Transverse colon (tissue), 4 donors: ENCODE results near the gene PTPN2. TPM values are rescaled to one million over a fixed set of nuclear protein-coding genes. Genes with fewer than 3 reads are reported as not detected.
"Not testable (repeated sequence)": the region's sequence is repeated elsewhere in the genome, so short reads cannot be mapped to it uniquely, and the experiment has no call there.

Experiments used
- DNase-seq: peaks from one replicate; pipeline ENCODE4 v3.0.0-alpha.2; 2019
- H3K27ac ChIP-seq, 4 donors: fragments of 200-600 bp; sonication (generic); 2 replicates each; pipeline ENCODE4 v1.5.1; 2016 to 2018; ENCODE audit warnings: inconsistent platforms in 4 of 4
- H3K27me3 ChIP-seq: fragments of 200-600 bp; sonication (generic); 2 replicates; pipeline ENCODE4 v1.5.1; 2017; ENCODE audit warnings: inconsistent platforms
- H3K36me3 ChIP-seq, 4 donors: fragments of 200-600 bp; sonication (generic); 2 replicates each; pipeline ENCODE4 v1.5.1; 2017 to 2019; ENCODE audit warnings: inconsistent platforms in 4 of 4
- H3K4me1 ChIP-seq, 4 donors: fragments of 200-600 bp; sonication (generic); 2 replicates each; pipeline ENCODE4 v1.5.1; 2017 to 2020; ENCODE audit warnings: inconsistent platforms in 4 of 4
- H3K4me3 ChIP-seq, 4 donors: fragments of 200-600 bp; sonication (generic); 1 replicate in 1 of 4; 2 replicates in 3 of 4; pipeline versions ENCODE4 v1.5.1 to v1.6.1; 2017 to 2019; ENCODE audit warnings: inconsistent platforms in 4 of 4
- H3K9me3 ChIP-seq, 2 donors: fragments of 200-600 bp; sonication (generic); 2 replicates each; pipeline ENCODE4 v1.5.1; 2017 to 2019; ENCODE audit warnings: inconsistent platforms in 2 of 2
- CTCF ChIP-seq, 5 experiments: fragments of 200-600 bp in 3 of 5; fragments of 450-650 bp in 2 of 5; sonication (generic) in 3 of 5; IDR thresholded peaks; 1 replicate in 2 of 5; 2 replicates in 3 of 5; pipeline ENCODE4 v1.5.1; 2016 to 2017; ENCODE audit warnings: antibody characterized with exemption in 5 of 5, inconsistent platforms in 3 of 5, mild to moderate bottlenecking in 2 of 5, moderate library complexity in 1 of 5
- EP300 ChIP-seq: sonication (generic); formaldehyde crosslinking; IDR thresholded peaks from one replicate; pipeline ENCODE4 v1.6.1; 2017; ENCODE audit warnings: antibody characterized with exemption, low read depth
- POLR2A ChIP-seq: fragments of 450-650 bp; IDR thresholded peaks from one replicate; pipeline ENCODE4 v1.6.1; 2016; ENCODE audit warnings: antibody characterized with exemption, mild to moderate bottlenecking, moderate library complexity
- POLR2AphosphoS5 ChIP-seq, 3 donors: sonication (generic); formaldehyde crosslinking; IDR thresholded peaks; one replicate each; pipeline ENCODE4 v1.6.1; 2016; ENCODE audit warnings: antibody characterized with exemption in 3 of 3
- WGBS, 2 donors: methylation state at CpG; one replicate each; pipeline ENCODE4 v1.1.5; 2018; ENCODE audit warnings: low coverage in 1 of 2; 5-methylcytosine and 5-hydroxymethylcytosine counted together
- in situ Hi-C, 4 donors: fragments of 200-750 bp; cut with MboI; loops; one replicate each; pipeline versions ENCODE4 v1.15.0 to v1.15.1; 2017; ENCODE audit warnings: low sequenced_read_pairs in 3 of 4, low pct_ligation_motif_present in 1 of 4, low pct_unique_long_range_greater_than_20kb in 1 of 4
- intact Hi-C: fragments of 100-400 bp; cut with DNase I; formaldehyde crosslinking; loops from one replicate; pipeline ENCODE4 v1.15.1; 2023; ENCODE audit warnings: low total_unique reads
- total RNA-seq, 4 donors: library from RNA; depleted of rRNA; stranded (reverse); fragments of >200 nt; gene quantifications; one replicate each; pipeline ENCODE4 v1.1.0, GENCODE V29; 2016

PTPN2 gene
- total RNA-seq, 4 donors from 2014 or later = 10.5 to 65.7 (median 46.1) TPM

GRCh38 chr18:12779043-12779442, 105.0 kb downstream of the PTPN2 start:
- H3K9me3 ChIP-seq = no peaks in the 10 kb centered on the region
- H3K4me3 ChIP-seq = no peak overlapping the region
- WGBS, 2 donors = 90 to 97% methylated on average over 7 to 11 of the region's 11 CpGs
- DNase-seq = no peak
- H3K27ac ChIP-seq = no peak overlapping the region
- intact Hi-C loops (no loop called here), in situ Hi-C loops (no loop called here)
- H3K36me3 ChIP-seq = no peaks in the 10 kb centered on the region
- no peak for TF ChIP-seq EP300
- no peak for TF ChIP-seq POLR2A
- TF ChIP-seq CTCF (IDR thresholded peaks at IDR 0.05) = no peak
- no peak for TF ChIP-seq POLR2AphosphoS5 (IDR thresholded peaks at IDR 0.05)
- no peaks in the 10 kb centered on the region for H3K27me3 ChIP-seq
- H3K4me1 ChIP-seq = peaks cover 0 to 4% (median 0%) of the 10 kb centered on the region in 4 donors

- Histone ChIP-seq H3K27me3 (no peaks in the 10 kb centered on the region), H3K4me1 (no peaks in the 10 kb centered on the region), H3K36me3 (no peaks in the 10 kb centered on the region), H3K4me3 (peak overlapping the region in 2 of 4 donors; percentile 2 to 20), H3K9me3 (no peaks in the 10 kb centered on the region), H3K27ac (no peak overlapping the region)
- 92% methylated on average over 36 of the region's 39 CpGs; no CpG with 5 or more reads in 1 of the 2 donors for WGBS, 2 donors
- no peak for DNase-seq
- TF ChIP-seq CTCF (IDR thresholded peaks at IDR 0.05) (no peak), POLR2AphosphoS5 (IDR thresholded peaks at IDR 0.05) (no peak), POLR2A (no peak), EP300 (no peak)
- intact Hi-C loops (no loop called here), in situ Hi-C loops (no loop called here)
These were observed 106.5 kb downstream of the PTPN2 start for GRCh38 chr18:12777500-12777944.

- H3K4me3 ChIP-seq = peak overlapping the region in 2 of 4 donors; percentile 2 to 20
- WGBS, 2 donors = 90% methylated on average over 47 of the region's 54 CpGs; no CpG with 5 or more reads in 1 of the 2 donors
- H3K36me3 ChIP-seq = no peaks in the 10 kb centered on the region
- no peak overlapping the region for H3K27ac ChIP-seq
- TF ChIP-seq POLR2AphosphoS5 (IDR thresholded peaks at IDR 0.05) (no peak), EP300 (no peak), POLR2A (no peak), CTCF (IDR thresholded peaks at IDR 0.05) (no peak)
- in situ Hi-C loops (no loop called here), intact Hi-C loops (no loop called here)
- no peaks in the 10 kb centered on the region for H3K9me3 ChIP-seq
- H3K27me3 ChIP-seq = no peaks in the 10 kb centered on the region
- DNase-seq = no peak
- no peaks in the 10 kb centered on the region for H3K4me1 ChIP-seq
These were observed 107.1 kb downstream of the PTPN2 start for GRCh38 chr18:12776821-12777471.

GRCh38 chr18:12776415-12776814, 107.6 kb downstream of the PTPN2 start:
- WGBS, 2 donors = 93% methylated on average over 7 of the region's 7 CpGs; no CpG with 5 or more reads in 1 of the 2 donors
- DNase-seq, H3K36me3 ChIP-seq, H3K4me3 ChIP-seq, H3K4me1 ChIP-seq, H3K27ac ChIP-seq, in situ Hi-C loops, H3K27me3 ChIP-seq, intact Hi-C loops, H3K9me3 ChIP-seq: not testable (repeated sequence)

- Histone ChIP-seq H3K27me3 (no peaks in the 10 kb centered on the region), H3K4me3 (no peak overlapping the region), H3K27ac (no peak overlapping the region), H3K9me3 (no peaks in the 10 kb centered on the region), H3K4me1 (no peaks in the 10 kb centered on the region), H3K36me3 (no peaks in the 10 kb centered on the region)
- TF ChIP-seq POLR2AphosphoS5 (IDR thresholded peaks at IDR 0.05) = no peak
- TF ChIP-seq CTCF (IDR thresholded peaks at IDR 0.05) = no peak
- no peak for TF ChIP-seq POLR2A
- no peak for TF ChIP-seq EP300
- DNase-seq = no peak
- in situ Hi-C loops = no loop called here
- 80 to 84% methylated on average over 1 to 9 of the region's 9 CpGs for WGBS, 2 donors
- intact Hi-C loops = no loop called here
These were observed 109.1 kb downstream of the PTPN2 start for GRCh38 chr18:12774982-12775381.
